GM21360 (cell line): ENCODE measurements around the gene PM20D1.
"Not testable (repeated sequence)": the region's sequence is repeated elsewhere in the genome, so short reads cannot be mapped to it uniquely, and the experiment has no call there.

Experiments used
- ATAC-seq: cut with Tn5 transposase; IDR thresholded peaks from one replicate; pipeline ENCODE4 v1.9.1; 2021; ENCODE audit warnings: mild to moderate bottlenecking, moderate library complexity; ENCODE audit not compliant: unreplicated experiment

The PM20D1 gene

GRCh38 chr1:205842229-205842628, 7.7 kb downstream of the PM20D1 start:
- no peak for ATAC-seq

DNA sequence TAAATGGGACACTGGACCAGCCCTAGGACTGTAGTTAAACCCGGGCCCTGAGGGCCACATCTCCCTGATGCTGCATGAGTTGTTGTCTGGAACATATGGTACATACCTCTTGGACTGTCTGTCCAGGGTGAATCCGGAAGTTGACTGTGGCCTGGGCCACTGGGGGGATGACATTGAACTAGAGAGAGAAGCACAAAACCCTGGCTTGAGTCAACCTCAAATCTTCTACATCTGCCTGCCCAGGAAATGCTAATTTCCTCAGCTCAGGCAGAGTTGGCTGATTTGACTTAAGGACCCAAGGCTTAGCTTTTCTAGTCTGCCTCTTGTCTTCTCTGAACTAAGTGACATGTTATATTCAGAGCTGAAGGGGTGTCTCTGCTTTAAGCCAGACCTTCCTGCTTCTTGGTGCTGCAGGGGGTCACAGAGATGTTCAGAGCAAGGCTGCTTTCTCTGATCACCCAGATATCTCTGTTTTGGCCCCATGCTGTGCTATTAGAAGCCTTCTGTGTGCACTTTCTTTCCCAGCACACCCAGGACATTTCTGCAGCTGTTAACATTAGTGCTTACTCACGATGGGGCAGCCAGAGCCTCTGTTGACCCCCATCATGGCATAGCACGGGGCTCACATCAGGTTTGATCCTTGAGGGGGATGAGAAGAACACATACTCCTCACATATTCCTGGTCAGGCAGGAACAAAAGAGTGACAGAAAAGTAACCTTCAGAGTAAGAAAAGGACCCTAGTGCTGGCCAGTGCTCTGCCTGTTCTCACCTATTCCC, 9.6 kb downstream of the PM20D1 start:
- no peak for ATAC-seq

DNA sequence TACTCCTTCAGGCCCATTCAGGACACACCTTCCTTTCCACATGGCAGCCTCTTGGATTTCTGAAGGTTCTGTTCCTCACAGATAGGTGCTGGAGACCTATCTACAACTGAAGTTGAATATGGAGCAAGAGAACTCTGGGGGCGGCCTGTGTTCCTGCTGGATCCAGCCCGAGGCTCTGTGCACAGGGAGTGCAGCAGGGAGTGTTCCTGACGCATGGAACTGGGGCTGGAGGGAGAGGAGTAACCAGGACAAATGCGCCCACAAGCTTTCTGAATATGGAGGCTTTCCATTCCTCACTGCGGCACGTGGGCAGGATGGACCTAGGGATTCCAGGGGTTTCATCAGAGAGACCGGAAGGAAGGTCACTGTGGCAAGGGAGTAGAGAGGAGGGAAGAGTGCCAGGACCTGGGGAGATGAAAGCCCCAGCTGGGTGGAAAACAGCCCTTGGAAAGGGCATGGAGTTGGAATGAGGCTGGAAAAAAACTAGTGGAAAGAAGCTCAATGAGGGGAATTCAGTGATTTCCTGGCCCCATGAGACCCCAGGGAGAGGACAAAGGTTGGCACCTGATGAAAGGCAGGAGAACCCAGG, 12.5 kb downstream of the PM20D1 start:
- ATAC-seq, result no peak

DNA sequence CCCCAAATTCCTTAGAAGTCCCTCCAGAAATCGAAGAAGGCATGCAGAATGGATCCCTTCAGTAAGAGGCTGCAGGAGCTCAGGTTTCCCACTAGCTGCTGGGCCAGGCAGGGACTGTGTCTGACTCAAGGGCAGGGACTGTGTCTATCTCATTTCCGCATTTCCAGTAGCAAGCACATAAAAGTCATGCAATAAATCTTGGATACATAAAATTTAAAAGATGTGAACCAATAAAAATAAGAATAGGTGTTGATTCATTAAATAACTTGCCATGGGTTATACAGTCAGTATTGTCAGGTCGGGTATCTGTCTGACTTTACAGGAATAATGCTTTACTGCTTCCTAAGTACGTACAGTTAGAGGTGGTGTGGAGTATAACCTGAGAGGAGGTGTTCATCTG, 15.2 kb downstream of the PM20D1 start:
- ATAC-seq, result no peak

DNA sequence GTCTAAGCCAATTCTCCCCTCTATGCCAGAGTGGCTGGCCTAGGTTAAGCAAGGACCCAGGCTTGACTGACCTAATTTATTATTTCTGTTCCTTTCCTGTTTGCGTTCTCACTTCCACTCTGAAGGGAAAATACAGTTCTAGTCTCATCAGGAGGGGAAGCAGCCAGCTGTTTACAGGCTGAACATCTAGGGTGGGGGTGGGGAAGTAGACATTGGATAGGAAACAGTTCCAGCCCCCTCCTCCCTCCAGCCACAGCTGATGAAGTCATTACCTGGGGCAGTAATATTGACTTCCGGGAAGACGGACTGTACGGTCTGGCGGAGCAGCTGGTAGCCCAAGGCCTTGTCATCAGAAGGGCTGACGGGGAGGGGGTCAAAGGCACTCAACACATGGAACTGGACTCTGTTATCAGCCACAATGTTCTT, 17.6 kb downstream of the PM20D1 start:
- ATAC-seq, result no peak

DNA sequence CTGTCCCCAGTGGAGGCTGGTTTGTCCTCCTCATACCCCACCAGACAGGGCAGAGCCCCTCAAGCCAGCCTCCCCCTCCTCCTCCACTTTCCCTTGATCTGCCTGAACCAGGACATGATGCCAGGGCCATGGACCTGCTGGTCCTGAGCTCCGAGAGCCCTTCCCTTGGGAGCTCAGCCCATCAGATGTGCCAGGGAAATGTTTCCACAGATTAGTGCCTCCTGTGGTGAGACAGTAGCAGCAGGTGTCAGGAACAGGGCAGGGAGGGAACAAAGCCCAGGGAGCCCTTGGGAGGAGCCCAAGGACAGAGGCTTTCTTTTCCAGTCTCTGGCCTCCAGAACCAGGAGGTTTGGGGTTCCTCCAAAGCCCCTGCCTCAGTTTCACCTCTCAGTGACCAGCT, 22.3 kb downstream of the PM20D1 start:
- ATAC-seq, result no peak

GRCh38 chr1:205826995-205827394, 22.9 kb downstream of the PM20D1 start:
- no peak for ATAC-seq

- ATAC-seq, result no peak
Measured at GRCh38 chr1:205826016-205826806, 23.7 kb downstream of the PM20D1 start.

DNA sequence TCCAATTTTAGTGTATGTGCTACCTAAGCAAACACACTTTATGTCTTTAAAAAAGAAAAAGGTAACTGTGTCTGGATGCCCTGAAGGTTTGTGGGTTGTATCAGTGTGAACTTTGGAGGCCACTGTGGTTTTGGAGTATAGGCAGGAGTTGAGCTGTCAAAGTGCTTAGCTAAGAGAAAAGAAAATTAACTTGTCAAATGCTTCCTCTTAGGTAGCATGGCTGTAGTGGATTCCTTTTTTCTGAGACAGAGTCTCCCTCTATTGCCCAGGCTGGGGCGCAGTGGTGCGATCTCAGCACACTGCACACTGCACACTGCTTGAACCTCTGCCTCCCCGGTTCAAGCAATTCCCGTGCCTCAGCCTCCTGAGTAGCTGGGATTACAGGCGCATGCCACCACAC, 25.8 kb downstream of the PM20D1 start:
- ATAC-seq, result no peak

GRCh38 chr1:205823260-205823659, 26.7 kb downstream of the PM20D1 start:
- ATAC-seq, result not testable (repeated sequence)

GRCh38 chr1:205822397-205822796, 27.5 kb downstream of the PM20D1 start:
- ATAC-seq, result no peak

GRCh38 chr1:205817988-205818387, 31.9 kb downstream of the PM20D1 start:
- ATAC-seq, result no peak

- no peak for ATAC-seq
Measured at GRCh38 chr1:205817364-205817763, 32.6 kb downstream of the PM20D1 start.

DNA sequence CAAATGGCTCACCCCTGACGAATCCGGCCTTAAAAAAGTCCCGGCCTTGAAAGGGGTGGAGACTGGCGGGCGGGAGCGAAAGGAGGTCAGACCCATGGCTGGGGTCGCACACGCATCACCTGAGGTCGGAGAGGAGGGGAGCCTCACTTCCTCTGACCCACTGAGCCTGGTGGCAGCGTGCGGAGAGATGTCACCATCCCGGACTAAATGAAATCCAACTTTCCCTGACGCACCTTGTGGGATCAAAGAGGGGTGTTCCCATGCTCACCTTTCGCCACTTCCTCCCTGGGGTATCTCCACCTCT, 36.2 kb downstream of the PM20D1 start:
- no peak for ATAC-seq

GRCh38 chr1:205812878-205813754, 36.8 kb downstream of the PM20D1 start, which contains the start of gene SLC41A1:
TSS of gene SLC41A1 (minus strand) at chr1:205813198. CDS start at chr1:205810441, 2,757 bp downstream.
- ATAC-seq, result peak; percentile 77

DNA sequence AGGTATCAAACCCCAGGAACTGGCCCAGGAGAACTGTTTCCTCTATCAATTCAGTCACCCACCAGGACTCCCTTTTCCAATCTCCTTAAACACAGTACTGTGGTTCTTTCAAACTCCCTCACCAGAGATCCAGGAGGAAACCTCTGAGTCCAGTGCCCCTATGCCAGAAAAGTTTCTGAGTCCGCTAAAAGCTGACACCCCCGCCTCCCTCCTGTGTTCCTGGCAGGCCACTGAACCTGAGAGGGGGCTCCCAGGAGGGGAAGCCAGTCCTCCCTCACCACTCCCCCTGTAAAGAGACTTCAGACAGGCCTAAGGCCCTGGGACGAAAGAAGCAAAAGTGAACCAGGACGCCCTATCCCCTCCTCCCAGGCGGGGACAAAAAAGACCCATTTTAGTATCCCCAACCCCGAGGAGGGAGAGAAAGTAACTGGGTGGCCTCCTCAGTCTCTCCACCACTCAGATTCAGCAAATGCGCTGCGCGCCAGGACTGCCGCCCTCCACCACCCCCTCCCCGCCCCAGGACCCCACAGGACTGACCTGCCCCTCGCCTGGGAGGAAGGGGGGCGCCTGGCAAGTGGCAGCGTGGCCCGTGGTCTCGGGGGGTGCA, 37.6 kb downstream of the PM20D1 start:
- no peak for ATAC-seq

- no peak for ATAC-seq
Measured at GRCh38 chr1:205811660-205812059, 38.3 kb downstream of the PM20D1 start.

GRCh38 chr1:205810448-205811157, 39.3 kb downstream of the PM20D1 start:
- ATAC-seq, result no peak

DNA sequence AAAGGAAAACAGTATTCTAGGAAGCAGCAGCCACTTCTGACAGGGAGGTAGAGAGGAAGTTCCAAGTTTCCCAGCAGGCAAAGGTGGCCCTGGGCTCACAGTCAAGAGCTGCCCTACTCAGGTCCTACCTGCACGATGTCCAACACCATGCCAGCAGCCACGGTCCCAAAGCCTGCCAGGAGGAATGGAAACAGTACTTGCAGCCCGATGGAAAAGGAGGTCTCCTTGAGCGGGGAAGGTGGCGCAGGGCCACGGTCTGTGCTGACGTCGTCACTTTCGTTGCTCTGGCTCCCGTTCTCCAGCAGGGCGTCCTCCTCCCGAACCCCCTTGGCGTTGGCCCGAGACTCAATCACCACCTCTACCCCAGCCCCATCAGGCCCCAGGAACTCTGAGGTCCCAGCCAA, 40.0 kb downstream of the PM20D1 start:
- no peak for ATAC-seq

DNA sequence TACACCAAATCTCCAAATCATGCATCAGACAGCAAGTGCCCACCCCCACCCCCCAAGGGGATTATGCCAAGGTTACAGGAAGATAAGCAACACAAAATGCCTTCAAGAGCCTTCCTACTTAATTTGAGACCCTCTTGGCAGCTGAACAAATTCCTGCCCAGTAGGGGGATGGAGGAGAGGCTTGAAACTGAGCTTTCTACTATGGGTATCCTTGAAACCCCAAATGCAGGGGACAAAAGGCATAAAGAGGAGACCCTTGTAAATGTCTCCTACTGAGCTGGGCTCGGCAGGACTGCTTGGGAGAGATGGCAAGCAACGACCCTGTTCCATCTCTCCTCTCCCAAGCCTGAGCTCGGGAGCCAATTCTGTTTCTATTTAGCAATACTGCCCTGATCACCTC, 40.5 kb downstream of the PM20D1 start:
- no peak for ATAC-seq
